Lower leg skin (tissue), 4 donors: ENCODE results near the gene ARHGAP30. TPM values are rescaled to one million over a fixed set of nuclear protein-coding genes. Genes with fewer than 3 reads are reported as not detected.

ENCODE experiments used
- DNase-seq, 2 donors: peaks; one replicate each; pipeline ENCODE4 v3.0.0-alpha.2; 2019; ENCODE audit warnings: low spot score in 2 of 2
- H3K4me3 ChIP-seq: fragments of 200-600 bp; sonication (generic); 2 replicates; pipeline ENCODE4 v1.5.1; 2017; ENCODE audit warnings: mild to moderate bottlenecking, low read depth; ENCODE audit not compliant: poor library complexity, severe bottlenecking
- CTCF ChIP-seq, 3 donors: fragments of 450-650 bp; IDR thresholded peaks; one replicate each; pipeline ENCODE4 v1.5.1; 2016; ENCODE audit warnings: antibody characterized with exemption in 3 of 3, mild to moderate bottlenecking in 3 of 3, moderate library complexity in 2 of 3
- POLR2A ChIP-seq, 2 donors: fragments of 450-650 bp; IDR thresholded peaks; one replicate each; pipeline ENCODE4 v1.6.1; 2016 to 2017; ENCODE audit warnings: antibody characterized with exemption in 2 of 2, mild to moderate bottlenecking in 1 of 2, moderate library complexity in 1 of 2
- WGBS, 2 donors: methylation state at CpG; one replicate each; pipeline ENCODE4 v1.1.5; 2018; 5-methylcytosine and 5-hydroxymethylcytosine counted together
- intact Hi-C: fragments of 100-400 bp; cut with DNase I; formaldehyde crosslinking; loops from one replicate; pipeline ENCODE4 v1.15.0; 2023; ENCODE audit warnings: low total_unique reads
- total RNA-seq, 4 donors: library from RNA; depleted of rRNA; stranded (reverse); fragments of >200 nt; gene quantifications; one replicate each; pipeline ENCODE4 v1.1.0, GENCODE V29; 2016

Gene ARHGAP30
- total RNA-seq, 4 donors from 2014 or later: 8.5 to 14.8 (median 9.9) TPM

- no peak for DNase-seq
- 96% methylated on average over 4 of the region's 4 CpGs for WGBS, 2 donors
- no peak overlapping the region for H3K4me3 ChIP-seq
- TF ChIP-seq POLR2A (IDR thresholded peaks at IDR 0.05): no peak
- no peak for TF ChIP-seq CTCF (IDR thresholded peaks at IDR 0.05)
- intact Hi-C loops: no loop called here
These were observed 8.3 kb downstream of the ARHGAP30 start for GRCh38 chr1:161061419-161061818.

GRCh38 chr1:161059293-161059692 lies 10.4 kb downstream of the ARHGAP30 start:
- 87 to 93% methylated on average over 6 of the region's 6 CpGs for WGBS, 2 donors
- TF ChIP-seq POLR2A (IDR thresholded peaks at IDR 0.05) (no peak), CTCF (IDR thresholded peaks at IDR 0.05) (no peak)
- no peak for DNase-seq
- intact Hi-C loops: no loop called here
- no peak overlapping the region for H3K4me3 ChIP-seq

GRCh38 chr1:161054805-161055204 lies 14.9 kb downstream of the ARHGAP30 start:
- no peak for TF ChIP-seq CTCF (IDR thresholded peaks at IDR 0.05)
- TF ChIP-seq POLR2A (IDR thresholded peaks at IDR 0.05): no peak
- intact Hi-C loops: no loop called here
- no peak overlapping the region for H3K4me3 ChIP-seq
- no peak for DNase-seq
- 89 to 90% methylated on average over 7 of the region's 7 CpGs for WGBS, 2 donors

GRCh38 chr1:161054232-161054631 lies 15.5 kb downstream of the ARHGAP30 start:
- TF ChIP-seq CTCF (IDR thresholded peaks at IDR 0.05) (no peak), POLR2A (IDR thresholded peaks at IDR 0.05) (no peak)
- WGBS, 2 donors: 93 to 94% methylated on average over 3 to 4 of the region's 4 CpGs
- no peak for DNase-seq
- intact Hi-C loops: no loop called here
- H3K4me3 ChIP-seq: no peak overlapping the region

- no peak for DNase-seq
- 78 to 93% methylated on average over 3 of the region's 3 CpGs for WGBS, 2 donors
- TF ChIP-seq CTCF (IDR thresholded peaks at IDR 0.05) (no peak), POLR2A (IDR thresholded peaks at IDR 0.05) (no peak)
- H3K4me3 ChIP-seq: no peak overlapping the region
- intact Hi-C loops: no loop called here
These were observed 16.8 kb downstream of the ARHGAP30 start for GRCh38 chr1:161052899-161053298.

- 92 to 94% methylated on average over 10 of the region's 10 CpGs for WGBS, 2 donors
- H3K4me3 ChIP-seq: no peak overlapping the region
- no peak for DNase-seq
- intact Hi-C loops: no loop called here
- TF ChIP-seq POLR2A (IDR thresholded peaks at IDR 0.05): no peak
- no peak for TF ChIP-seq CTCF (IDR thresholded peaks at IDR 0.05)
These were observed 18.5 kb downstream of the ARHGAP30 start for GRCh38 chr1:161051219-161051618.
